CD8-positive, alpha-beta memory T cell (primary cell): ENCODE measurements around the gene CEACAM20. TPM values are rescaled to one million over a fixed set of nuclear protein-coding genes. Genes with fewer than 3 reads are reported as not detected.

Experiments used
- CTCF ChIA-PET: fragments of 350-600 bp; sonication (Branson Sonifier 250); formaldehyde crosslinking; loops from one replicate; lab custom pipeline; 2021; ENCODE audit warnings: antibody characterized with exemption; lab: Charles Lee
- POLR2A ChIA-PET: fragments of 350-600 bp; sonication (Branson Sonifier 250); formaldehyde crosslinking; loops from one replicate; lab custom pipeline; 2021; ENCODE audit warnings: antibody characterized with exemption; lab: Charles Lee
- DNase-seq, 5 donors: peaks; one replicate each; pipeline versions ENCODE4 v3.0.0 to v3.0.0-alpha.2; 2020 to 2022; ENCODE audit warnings: mixed read lengths in 1 of 5
- H3K27ac ChIP-seq: one replicate; pipeline ENCODE4 v1.7.0; 2013; ENCODE audit warnings: low read depth, mild to moderate bottlenecking, low read length, moderate library complexity
- H3K27me3 ChIP-seq: 2 replicates; pipeline ENCODE4 v1.7.0; 2013; ENCODE audit warnings: low read length, mild to moderate bottlenecking; ENCODE audit not compliant: insufficient read depth, poor library complexity, severe bottlenecking
- H3K36me3 ChIP-seq: 2 replicates; pipeline ENCODE4 v1.7.0; 2013; ENCODE audit warnings: mild to moderate bottlenecking, low read length, moderate library complexity; ENCODE audit not compliant: insufficient read depth
- H3K4me1 ChIP-seq: 2 replicates; pipeline ENCODE4 v1.7.0; 2013; ENCODE audit warnings: mild to moderate bottlenecking, low read length, moderate library complexity; ENCODE audit not compliant: insufficient read depth
- H3K4me3 ChIP-seq: 2 replicates; pipeline ENCODE4 v1.7.0; 2013; ENCODE audit warnings: mild to moderate bottlenecking, low read length
- H3K9me3 ChIP-seq: 2 replicates; pipeline ENCODE4 v1.7.0; 2013; ENCODE audit warnings: mild to moderate bottlenecking, low read length
- H3K27ac Mint-ChIP-seq, 8 donors: one replicate each; pipeline ENCODE4 v1.8.0; 2020 to 2021; ENCODE audit warnings: mixed read lengths in 8 of 8, mild to moderate bottlenecking in 6 of 8, inconsistent platforms in 3 of 8, moderate library complexity in 3 of 8
- H3K27me3 Mint-ChIP-seq, 2 donors: one replicate each; pipeline ENCODE4 v1.8.0; 2020 to 2021; ENCODE audit warnings: mixed read lengths in 2 of 2, mild to moderate bottlenecking in 1 of 2, moderate library complexity in 1 of 2
- H3K36me3 Mint-ChIP-seq, 3 donors: one replicate each; pipeline ENCODE4 v1.8.0; 2020 to 2021; ENCODE audit warnings: mixed read lengths in 3 of 3, inconsistent platforms in 1 of 3, mild to moderate bottlenecking in 1 of 3
- H3K4me1 Mint-ChIP-seq, 3 donors: one replicate each; pipeline ENCODE4 v1.8.0; 2020 to 2021; ENCODE audit warnings: mixed read lengths in 3 of 3, inconsistent platforms in 1 of 3, mild to moderate bottlenecking in 1 of 3
- H3K4me3 Mint-ChIP-seq, 7 donors: one replicate each; pipeline ENCODE4 v1.8.0; 2020 to 2021; ENCODE audit warnings: mixed read lengths in 7 of 7, mild to moderate bottlenecking in 6 of 7, moderate library complexity in 4 of 7, inconsistent platforms in 2 of 7
- H3K9me3 Mint-ChIP-seq, 5 donors: one replicate each; pipeline ENCODE4 v1.8.0; 2020 to 2022; ENCODE audit warnings: mixed read lengths in 5 of 5, mild to moderate bottlenecking in 3 of 5, moderate library complexity in 2 of 5, inconsistent platforms in 1 of 5
- polyA plus RNA-seq: library from polyadenylated mRNA; unstranded; fragments of 300-500 nt; fragmentation: Illumina TruSeq; gene quantifications from one replicate; pipeline ENCODE4 v1.2.3, GENCODE V29; 2021
- total RNA-seq, 2 experiments: library from RNA; stranded (reverse); gene quantifications; one replicate each; pipeline ENCODE4 v1.2.3, GENCODE V29; 2021

The CEACAM20 gene
- total and polyA plus RNA-seq, 3 experiments from 2014 or later: not detected

DNA sequence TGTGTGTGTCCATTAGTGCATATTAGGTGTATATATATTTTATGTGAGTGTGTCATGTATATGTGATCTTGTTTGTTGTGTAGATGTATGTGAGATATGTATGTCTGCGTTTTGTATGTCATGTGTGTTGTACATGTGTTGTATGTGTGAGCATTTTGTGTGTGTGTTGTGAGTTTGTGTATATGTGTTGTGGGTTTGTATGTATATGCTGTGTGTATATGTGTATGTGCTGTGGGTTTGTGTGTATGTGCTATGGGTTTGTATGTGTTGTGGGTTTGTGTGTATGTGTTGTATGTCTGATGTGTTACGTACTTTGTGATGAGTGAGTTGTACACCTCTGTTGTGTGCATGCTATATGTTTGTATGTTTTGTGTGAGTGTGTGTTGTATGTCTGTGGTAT is 8.1 kb downstream of the CEACAM20 start:
- POLR2A ChIA-PET: no interaction called here
- Histone ChIP-seq H3K27me3 (no peaks in the 10 kb centered on the region), H3K4me1 (no peaks in the 10 kb centered on the region), H3K36me3 (no peaks in the 10 kb centered on the region), H3K27ac (no peak overlapping the region), H3K4me3 (no peak overlapping the region), H3K9me3 (no peaks in the 10 kb centered on the region)
- CTCF ChIA-PET: no interaction called here
- no peaks in the 10 kb centered on the region for H3K36me3 Mint-ChIP-seq
- DNase-seq: no peak
- no peaks in the 10 kb centered on the region for H3K4me1 Mint-ChIP-seq
- H3K4me3 Mint-ChIP-seq: no peak overlapping the region
- peaks cover 3 to 21% (median 15%) of the 10 kb centered on the region in 5 donors for H3K9me3 Mint-ChIP-seq
- peaks cover 3 to 7% of the 10 kb centered on the region in 2 donors for H3K27me3 Mint-ChIP-seq
- H3K27ac Mint-ChIP-seq: no peak overlapping the region

DNA sequence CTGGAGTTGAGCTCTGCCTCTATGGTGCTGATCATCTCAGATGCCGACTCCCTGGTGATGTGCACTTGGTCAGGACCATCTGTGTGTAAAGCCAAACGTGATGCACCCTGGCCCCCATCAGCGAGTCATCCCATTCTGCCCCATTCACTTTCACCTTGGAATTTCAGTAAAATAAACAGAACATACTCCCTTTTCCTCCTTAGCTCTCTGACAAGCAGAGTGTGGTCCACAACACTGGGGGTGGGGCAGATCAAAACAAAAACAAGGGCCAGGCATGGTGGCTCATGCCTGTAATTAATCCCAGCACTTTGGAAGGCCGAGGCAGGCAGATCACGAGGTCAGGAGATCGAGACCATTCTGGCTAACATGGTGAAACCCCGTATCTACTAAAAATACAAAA is 12.3 kb downstream of the CEACAM20 start:
- DNase-seq: no peak
- Histone ChIP-seq H3K4me3 (no peak overlapping the region), H3K36me3 (no peaks in the 10 kb centered on the region), H3K27me3 (no peaks in the 10 kb centered on the region), H3K27ac (no peak overlapping the region), H3K9me3 (no peaks in the 10 kb centered on the region), H3K4me1 (no peaks in the 10 kb centered on the region)
- H3K27me3 Mint-ChIP-seq: peaks cover 9 to 10% of the 10 kb centered on the region in 2 donors
- H3K36me3 Mint-ChIP-seq: peaks cover 0 to 4% (median 0%) of the 10 kb centered on the region in 3 donors
- ChIA-PET CTCF (no interaction called here), POLR2A (no interaction called here)
- no peak overlapping the region for H3K27ac Mint-ChIP-seq
- no peak overlapping the region for H3K4me3 Mint-ChIP-seq
- no peaks in the 10 kb centered on the region for H3K4me1 Mint-ChIP-seq
- H3K9me3 Mint-ChIP-seq: peaks cover 12 to 34% (median 19%) of the 10 kb centered on the region in 5 donors

DNA sequence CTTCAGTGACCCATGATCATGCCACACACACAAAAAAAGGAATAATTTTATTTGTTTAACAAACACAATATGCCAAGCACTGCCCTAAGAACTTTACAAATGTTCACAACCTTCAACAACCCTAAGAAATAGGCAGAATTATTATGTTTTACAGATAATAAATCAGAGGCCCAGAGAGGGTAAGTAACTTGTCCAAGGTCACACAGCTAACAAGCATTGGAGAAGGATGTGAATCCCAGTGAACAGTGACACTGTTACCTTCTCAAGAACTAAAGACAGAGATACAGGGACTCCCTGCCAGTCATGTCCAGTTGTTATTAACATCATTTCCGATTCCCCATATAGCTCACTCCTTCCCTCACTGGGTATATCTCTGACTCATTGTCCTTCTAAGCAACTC is 13.6 kb downstream of the CEACAM20 start:
- ChIA-PET CTCF (no interaction called here), POLR2A (no interaction called here)
- no peak for DNase-seq

DNA sequence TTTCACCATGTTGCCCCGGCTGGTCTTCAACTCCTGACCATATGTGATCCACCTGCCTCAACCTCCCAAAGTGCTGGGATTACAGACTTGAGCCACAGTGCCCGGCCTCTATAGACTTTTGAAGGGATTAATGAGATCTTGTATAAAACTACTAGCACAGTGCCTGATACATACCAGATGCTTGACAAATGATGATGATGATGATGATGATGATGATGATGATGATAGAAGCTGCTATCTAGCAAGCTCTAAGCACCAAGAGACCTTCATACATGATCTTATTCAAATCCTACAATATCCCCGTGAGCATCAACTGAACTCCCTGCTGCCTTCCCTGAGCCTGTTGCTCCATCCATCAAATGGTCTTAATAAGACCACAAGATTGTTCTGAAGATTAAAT is 14.4 kb downstream of the CEACAM20 start:
- H3K36me3 Mint-ChIP-seq: peaks cover 0 to 6% (median 0%) of the 10 kb centered on the region in 3 donors
- peaks cover 13 to 15% of the 10 kb centered on the region in 2 donors for H3K27me3 Mint-ChIP-seq
- no peaks in the 10 kb centered on the region for H3K27me3 ChIP-seq
- H3K27ac ChIP-seq: no peak overlapping the region
- no peaks in the 10 kb centered on the region for H3K9me3 ChIP-seq
- H3K4me1 Mint-ChIP-seq: no peaks in the 10 kb centered on the region
- ChIA-PET POLR2A (no interaction called here), CTCF (no interaction called here)
- peaks cover 12 to 47% (median 27%) of the 10 kb centered on the region in 5 donors for H3K9me3 Mint-ChIP-seq
- DNase-seq: no peak
- no peak overlapping the region for H3K4me3 ChIP-seq
- H3K4me3 Mint-ChIP-seq: no peak overlapping the region
- H3K4me1 ChIP-seq: no peaks in the 10 kb centered on the region
- peak overlapping the region in 1 of 8 donors; percentile 44 for H3K27ac Mint-ChIP-seq
- H3K36me3 ChIP-seq: no peaks in the 10 kb centered on the region

More for the DNA sequence above, 13.6 kb downstream of the CEACAM20 start:
- Mint-ChIP-seq H3K4me3 (no peak overlapping the region), H3K27ac (no peak overlapping the region), H3K9me3 (peaks cover 12 to 41% (median 22%) of the 10 kb centered on the region in 5 donors), H3K27me3 (peaks cover 9 to 10% of the 10 kb centered on the region in 2 donors), H3K36me3 (peaks cover 0 to 6% (median 0%) of the 10 kb centered on the region in 3 donors), H3K4me1 (no peaks in the 10 kb centered on the region)
- no peaks in the 10 kb centered on the region for H3K36me3 ChIP-seq
- no peaks in the 10 kb centered on the region for H3K4me1 ChIP-seq
- no peaks in the 10 kb centered on the region for H3K27me3 ChIP-seq
- no peak overlapping the region for H3K4me3 ChIP-seq
- H3K27ac ChIP-seq: no peak overlapping the region
- no peaks in the 10 kb centered on the region for H3K9me3 ChIP-seq

DNA sequence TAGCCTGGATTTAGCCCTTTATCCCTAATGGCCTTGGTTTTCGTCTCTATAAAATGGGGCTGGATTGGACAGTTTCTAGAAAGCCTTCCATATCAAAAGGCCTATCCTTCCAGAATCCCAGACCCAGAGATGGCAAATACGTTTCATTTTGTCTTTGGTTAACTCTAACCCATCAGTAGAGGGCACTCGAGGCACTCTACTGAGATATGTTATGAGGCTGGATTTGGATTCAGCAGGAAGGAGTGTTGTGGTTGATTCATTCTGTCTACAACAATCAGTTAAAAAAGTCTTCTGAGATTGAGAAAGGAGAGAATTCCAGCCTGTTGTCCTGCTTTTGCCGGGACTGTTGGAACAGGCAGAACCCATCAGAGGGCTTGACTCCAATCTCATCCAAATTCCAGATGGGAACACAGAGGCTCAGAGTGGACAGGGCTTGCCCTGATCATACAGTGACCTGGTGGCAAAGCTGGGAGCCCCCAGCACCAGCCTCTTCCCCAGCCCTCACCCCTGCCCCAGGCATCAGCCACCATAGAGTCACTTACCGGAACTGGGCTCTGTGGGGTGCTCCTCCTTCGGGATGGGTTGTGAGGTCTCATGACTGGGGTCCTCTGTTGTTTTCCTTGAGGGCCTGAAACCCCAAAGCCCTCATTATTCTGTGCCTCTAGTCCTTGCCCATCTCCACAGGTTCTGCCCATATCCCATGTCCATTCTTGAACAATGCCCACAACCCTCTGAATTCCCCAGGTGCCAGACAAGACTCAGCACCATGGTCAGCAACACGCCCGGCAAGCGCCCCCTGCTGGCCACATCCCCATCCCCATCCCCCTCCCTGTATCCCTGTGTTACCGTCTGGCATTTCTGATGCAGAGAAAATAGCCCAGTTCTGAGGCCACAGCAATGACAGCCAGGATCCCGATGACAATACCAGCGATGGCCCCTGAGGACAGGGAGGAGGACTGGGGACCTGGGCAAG is 16.9 kb downstream of the CEACAM20 start:
- Mint-ChIP-seq H3K4me1 (no peaks in the 10 kb centered on the region), H3K27ac (no peak overlapping the region), H3K27me3 (peaks cover 25 to 36% of the 10 kb centered on the region in 2 donors), H3K9me3 (peaks cover 24 to 68% (median 47%) of the 10 kb centered on the region in 5 donors), H3K36me3 (peaks cover 0 to 18% (median 0%) of the 10 kb centered on the region in 3 donors), H3K4me3 (no peak overlapping the region)
- Histone ChIP-seq H3K9me3 (no peaks in the 10 kb centered on the region), H3K27me3 (no peaks in the 10 kb centered on the region), H3K27ac (no peak overlapping the region), H3K4me3 (no peak overlapping the region), H3K4me1 (no peaks in the 10 kb centered on the region), H3K36me3 (no peaks in the 10 kb centered on the region)
- ChIA-PET CTCF (no interaction called here), POLR2A (no interaction called here)
- DNase-seq: no peak

DNA sequence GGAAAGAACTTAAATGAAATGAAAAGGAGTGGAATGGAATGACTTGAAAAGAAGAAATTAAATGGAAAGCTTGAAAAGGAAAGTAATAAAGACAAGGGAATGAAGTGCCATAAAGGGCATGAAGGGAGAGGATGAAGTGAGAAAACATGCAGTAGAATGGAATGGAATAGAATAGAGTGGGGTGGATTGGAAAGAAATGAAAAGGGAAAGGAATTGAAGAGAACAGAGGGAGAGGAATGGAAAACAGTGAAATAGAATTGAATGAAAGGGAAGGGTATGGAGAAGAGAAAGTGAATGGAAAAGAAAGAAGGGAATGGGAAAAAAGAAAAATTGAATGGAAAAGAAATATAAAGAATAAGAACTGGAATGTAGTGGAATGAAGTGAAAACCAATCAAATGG is 20.0 kb downstream of the CEACAM20 start:
- Mint-ChIP-seq H3K27me3 (peaks cover 42 to 60% of the 10 kb centered on the region in 2 donors), H3K4me3 (no peak overlapping the region), H3K9me3 (peaks cover 28 to 59% (median 53%) of the 10 kb centered on the region in 5 donors), H3K36me3 (peaks cover 0 to 31% (median 2%) of the 10 kb centered on the region in 3 donors), H3K27ac (no peak overlapping the region), H3K4me1 (no peaks in the 10 kb centered on the region)
- POLR2A ChIA-PET: no interaction called here
- Histone ChIP-seq H3K9me3 (no peaks in the 10 kb centered on the region), H3K27me3 (no peaks in the 10 kb centered on the region), H3K4me3 (no peak overlapping the region), H3K27ac (no peak overlapping the region), H3K4me1 (no peaks in the 10 kb centered on the region), H3K36me3 (no peaks in the 10 kb centered on the region)
- CTCF ChIA-PET: no interaction called here
- no peak for DNase-seq

DNA sequence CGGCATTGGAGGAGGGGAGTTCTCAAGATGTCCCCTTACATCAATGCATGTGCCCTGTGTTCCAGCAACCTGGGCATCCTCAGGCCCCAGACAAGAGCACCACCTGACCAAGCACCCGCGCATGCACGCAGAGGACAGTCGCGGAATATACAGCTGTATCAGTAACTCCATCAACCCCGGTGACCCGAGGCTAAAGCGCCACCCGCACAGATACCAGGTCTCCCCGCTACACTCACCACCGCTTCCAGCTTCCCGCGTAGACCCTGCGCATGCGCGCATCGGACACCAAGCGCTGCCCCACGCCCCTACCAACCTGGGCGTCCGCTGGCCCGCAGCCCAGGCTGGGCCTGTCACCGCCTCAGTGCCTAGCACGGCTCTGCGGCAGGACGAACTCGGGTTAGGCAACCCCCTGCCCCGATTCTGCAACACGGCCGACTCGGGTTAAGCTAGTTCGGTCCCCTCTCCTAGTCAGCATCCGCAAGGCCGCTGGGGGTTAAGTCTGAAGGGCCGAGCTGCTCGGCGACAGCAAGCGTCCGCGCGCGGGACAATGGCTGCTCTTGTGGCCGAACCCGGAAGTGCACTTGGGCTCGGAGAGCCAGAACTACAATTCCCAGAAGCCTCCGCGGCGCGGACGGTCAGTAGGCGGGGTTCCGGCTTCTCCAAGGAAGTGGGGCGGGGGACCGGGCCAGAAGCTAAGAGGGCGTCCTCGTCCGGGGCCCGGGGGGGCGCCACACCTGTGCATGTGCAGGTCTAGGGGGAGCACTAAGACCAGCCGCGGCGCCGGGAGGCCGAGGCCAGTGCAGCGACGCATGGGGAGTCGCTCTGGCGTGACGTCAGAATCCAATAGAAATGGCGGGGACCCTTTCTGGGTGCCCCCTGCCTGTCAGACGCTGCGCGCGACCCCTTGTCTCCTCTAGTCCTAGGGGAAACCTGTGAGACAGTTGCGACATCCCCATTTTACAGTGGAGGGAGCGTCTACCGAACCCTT is 29.2 kb downstream of the CEACAM20 start, which contains the start of gene ZNF180:
ZNF180 (minus strand) TSS at position 561 of the 988 bp plus-strand sequence. CDS start 3,188 bp downstream, outside the sequence.
- Mint-ChIP-seq H3K27ac (peak within 1 kb of the TSS; percentile 85 to 96 (median 92)), H3K4me1 (peaks cover 40 to 48% (median 47%) of the 10 kb centered on the region in 3 donors), H3K9me3 (peaks cover 39 to 69% (median 57%) of the 10 kb centered on the region in 5 donors), H3K36me3 (peaks cover 14 to 64% (median 54%) of the 10 kb centered on the region in 3 donors), H3K4me3 (peak within 1 kb of the TSS; percentile 92 to 98 (median 95)), H3K27me3 (peaks cover 8 to 22% of the 10 kb centered on the region in 2 donors)
- Histone ChIP-seq H3K27me3 (no peaks in the 10 kb centered on the region), H3K9me3 (peaks cover 35% of the 10 kb centered on the region), H3K4me3 (peak within 1 kb of the TSS; percentile 95), H3K36me3 (peaks cover 16% of the 10 kb centered on the region), H3K4me1 (peaks cover 19% of the 10 kb centered on the region), H3K27ac (peak within 1 kb of the TSS; percentile 74)
- ChIA-PET POLR2A (interaction anchor here (0.9 to 1.4 kb wide), 2 partner anchors 293 to 565 kb away, joined by 3 read pairs; partner anchors contain the start of gene ZNF45), CTCF (no interaction called here)
- peak; percentile 93 to 95 (median 93) for DNase-seq
